BE2C (cell line): ENCODE results near the gene ST6GALNAC3.

Experiments used
- DNase-seq: peaks from one replicate; pipeline ENCODE4 v3.0.0-alpha.2; 2020
- H3K27me3 ChIP-seq: fragments of 250-450 bp; sonication (Bioruptor Pico); 2 replicates; pipeline ENCODE4 v1.5.1; 2020; ENCODE audit warnings: mild to moderate bottlenecking
- H3K36me3 ChIP-seq: fragments of 250-450 bp; sonication (Bioruptor Pico); 2 replicates; pipeline ENCODE4 v1.5.1; 2020; ENCODE audit warnings: mild to moderate bottlenecking
- H3K4me1 ChIP-seq: fragments of 250-450 bp; sonication (Bioruptor Pico); 2 replicates; pipeline ENCODE4 v1.5.1; 2020
- H3K4me3 ChIP-seq: 2 replicates; pipeline ENCODE4 v1.5.1; 2011; ENCODE audit warnings: low read depth, low read length
- H3K9me3 ChIP-seq: fragments of 250-450 bp; sonication (Bioruptor Pico); 2 replicates; pipeline ENCODE4 v1.5.1; 2020
- TF ChIP-seq, protein P1 (sequence below): IDR thresholded peaks from 2 replicates; pipeline ENCODE4 v1.5.1; 2012; ENCODE audit warnings: mild to moderate bottlenecking, low read depth, low read length

Gene ST6GALNAC3

DNA sequence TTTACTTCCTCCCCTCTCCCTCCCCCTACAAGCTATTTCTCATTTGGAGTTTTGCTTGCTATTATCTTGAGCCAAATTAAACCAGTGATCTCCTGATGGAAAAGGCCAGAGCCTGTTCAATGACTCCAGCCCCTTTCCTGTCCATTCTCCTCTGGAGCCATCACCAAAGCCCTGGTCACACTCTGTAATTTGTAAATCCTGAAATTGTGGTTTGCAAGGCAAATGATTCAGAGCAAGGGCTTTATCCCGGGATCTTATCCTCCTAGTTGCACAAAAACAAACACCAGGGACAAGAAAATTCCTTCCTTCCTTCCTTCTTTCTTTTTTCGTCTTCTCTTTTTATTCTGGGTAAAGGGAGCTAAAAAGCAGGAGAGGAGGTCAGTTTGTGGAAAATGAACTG, 426.6 kb downstream of the ST6GALNAC3 start:
- Histone ChIP-seq H3K4me1 (no peaks in the 10 kb centered on the region; the same call in 1 of the 2 replicates), H3K4me3 (no peak overlapping the region), H3K27me3 (no peaks in the 10 kb centered on the region), H3K9me3 (no peaks in the 10 kb centered on the region), H3K36me3 (no peaks in the 10 kb centered on the region)
- no peak for DNase-seq
- TF ChIP-seq, protein P1, sequence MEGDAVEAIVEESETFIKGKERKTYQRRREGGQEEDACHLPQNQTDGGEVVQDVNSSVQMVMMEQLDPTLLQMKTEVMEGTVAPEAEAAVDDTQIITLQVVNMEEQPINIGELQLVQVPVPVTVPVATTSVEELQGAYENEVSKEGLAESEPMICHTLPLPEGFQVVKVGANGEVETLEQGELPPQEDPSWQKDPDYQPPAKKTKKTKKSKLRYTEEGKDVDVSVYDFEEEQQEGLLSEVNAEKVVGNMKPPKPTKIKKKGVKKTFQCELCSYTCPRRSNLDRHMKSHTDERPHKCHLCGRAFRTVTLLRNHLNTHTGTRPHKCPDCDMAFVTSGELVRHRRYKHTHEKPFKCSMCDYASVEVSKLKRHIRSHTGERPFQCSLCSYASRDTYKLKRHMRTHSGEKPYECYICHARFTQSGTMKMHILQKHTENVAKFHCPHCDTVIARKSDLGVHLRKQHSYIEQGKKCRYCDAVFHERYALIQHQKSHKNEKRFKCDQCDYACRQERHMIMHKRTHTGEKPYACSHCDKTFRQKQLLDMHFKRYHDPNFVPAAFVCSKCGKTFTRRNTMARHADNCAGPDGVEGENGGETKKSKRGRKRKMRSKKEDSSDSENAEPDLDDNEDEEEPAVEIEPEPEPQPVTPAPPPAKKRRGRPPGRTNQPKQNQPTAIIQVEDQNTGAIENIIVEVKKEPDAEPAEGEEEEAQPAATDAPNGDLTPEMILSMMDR, result no peak

DNA sequence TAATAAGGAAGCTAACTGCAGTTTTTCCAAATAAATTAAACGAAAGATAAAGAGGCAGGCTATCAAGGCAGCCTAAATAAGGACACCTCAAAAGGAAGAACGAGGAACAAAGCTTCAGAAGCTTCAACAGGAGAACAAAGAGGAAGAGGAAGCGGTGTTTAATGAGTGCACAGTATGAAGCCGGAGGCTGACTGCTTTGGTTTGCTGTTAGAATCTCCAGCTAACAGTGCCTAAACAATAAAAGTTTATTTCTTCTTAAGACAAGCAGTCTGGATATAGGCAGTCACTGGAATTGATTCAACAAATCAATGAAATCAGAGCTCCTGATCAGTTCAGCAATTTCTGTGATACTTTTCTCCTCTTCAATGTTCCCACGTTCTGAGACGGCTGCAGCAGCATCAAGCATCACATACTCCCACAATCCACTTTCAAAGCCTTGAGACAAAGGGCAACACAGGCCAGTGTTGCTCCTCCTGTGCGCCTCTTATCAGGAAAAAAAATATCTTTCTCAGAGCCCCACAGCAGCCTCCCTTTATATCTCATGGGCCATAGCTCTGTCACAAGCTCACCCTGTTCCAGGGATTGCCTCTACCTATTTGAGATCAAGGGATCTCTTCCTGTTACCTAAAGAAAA, 427.2 kb downstream of the ST6GALNAC3 start:
- Histone ChIP-seq H3K36me3 (no peaks in the 10 kb centered on the region), H3K4me1 (no peaks in the 10 kb centered on the region; the same call in 1 of the 2 replicates), H3K9me3 (no peaks in the 10 kb centered on the region), H3K27me3 (no peaks in the 10 kb centered on the region), H3K4me3 (no peak overlapping the region)
- TF ChIP-seq, protein P1, result no peak
- DNase-seq, result no peak

DNA sequence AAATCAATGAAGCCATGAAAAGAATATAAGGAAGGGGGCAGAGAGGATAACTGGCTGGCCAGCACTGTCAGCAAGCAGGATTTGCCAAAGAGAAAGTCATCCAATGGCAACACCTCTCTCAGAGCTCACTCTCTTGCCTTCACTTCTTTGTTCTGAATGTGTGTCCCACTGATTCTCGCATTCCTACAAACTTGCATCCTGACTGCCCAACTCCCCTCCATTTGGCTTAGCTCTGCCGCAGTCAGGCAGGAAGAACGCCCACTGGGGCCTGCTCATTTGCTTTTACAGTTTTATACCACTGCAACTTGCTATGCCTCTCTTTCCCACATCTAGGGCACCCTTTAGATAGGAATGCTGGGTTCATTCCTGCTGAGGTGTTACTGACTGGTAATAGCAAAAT, 428.6 kb downstream of the ST6GALNAC3 start:
- Histone ChIP-seq H3K27me3 (no peaks in the 10 kb centered on the region), H3K4me1 (no peaks in the 10 kb centered on the region; the same call in 1 of the 2 replicates), H3K36me3 (no peaks in the 10 kb centered on the region), H3K9me3 (no peaks in the 10 kb centered on the region), H3K4me3 (no peak overlapping the region)
- no peak for DNase-seq
- TF ChIP-seq, protein P1, result no peak

DNA sequence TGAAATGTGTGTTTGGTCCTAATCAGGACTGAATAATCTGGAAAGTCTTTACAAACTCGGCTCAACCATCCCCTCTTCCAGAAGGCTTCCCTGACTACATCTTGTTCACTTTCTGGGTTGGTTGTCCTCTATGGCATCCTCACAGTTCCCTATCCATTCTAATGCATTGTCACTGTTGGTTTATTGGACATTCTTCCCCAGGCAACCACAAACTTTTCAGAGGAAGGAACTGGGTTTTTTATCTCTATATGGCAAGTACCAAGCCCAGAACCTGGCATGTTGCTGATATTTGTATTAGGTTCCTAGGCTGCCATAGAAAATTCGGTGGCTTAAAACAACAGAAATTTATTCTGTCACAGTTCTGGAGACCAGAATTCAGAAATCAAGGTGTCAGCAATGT, 429.2 kb downstream of the ST6GALNAC3 start:
- Histone ChIP-seq H3K4me3 (no peak overlapping the region), H3K36me3 (no peaks in the 10 kb centered on the region), H3K4me1 (no peaks in the 10 kb centered on the region; the same call in 1 of the 2 replicates), H3K9me3 (no peaks in the 10 kb centered on the region), H3K27me3 (no peaks in the 10 kb centered on the region)
- TF ChIP-seq, protein P1, result no peak
- no peak for DNase-seq

DNA sequence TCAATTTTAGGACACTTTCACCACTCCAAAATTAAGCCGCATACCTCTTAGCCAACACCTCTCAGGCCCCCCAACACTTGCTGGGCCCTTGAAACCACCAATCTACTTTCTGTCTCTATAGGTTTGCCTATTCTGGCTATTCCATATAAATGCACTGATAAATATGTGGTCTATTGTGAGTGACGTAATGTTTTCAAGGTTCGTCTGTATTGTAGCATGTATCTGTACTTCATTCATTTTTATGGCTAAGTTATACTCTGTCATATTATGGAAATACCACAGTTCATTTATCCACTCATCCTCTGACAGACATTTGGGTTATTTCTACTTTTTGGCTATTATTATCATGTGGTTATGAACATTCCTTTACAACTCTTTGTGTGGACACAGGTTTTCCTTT, 432.8 kb downstream of the ST6GALNAC3 start:
- H3K36me3 ChIP-seq, result no peaks in the 10 kb centered on the region
- no peaks in the 10 kb centered on the region for H3K27me3 ChIP-seq
- H3K9me3 ChIP-seq, result no peaks in the 10 kb centered on the region
- H3K4me3 ChIP-seq, result no peak overlapping the region
- H3K4me1 ChIP-seq, result no peaks in the 10 kb centered on the region
- no peak for DNase-seq
- TF ChIP-seq, protein P1, result no peak

DNA sequence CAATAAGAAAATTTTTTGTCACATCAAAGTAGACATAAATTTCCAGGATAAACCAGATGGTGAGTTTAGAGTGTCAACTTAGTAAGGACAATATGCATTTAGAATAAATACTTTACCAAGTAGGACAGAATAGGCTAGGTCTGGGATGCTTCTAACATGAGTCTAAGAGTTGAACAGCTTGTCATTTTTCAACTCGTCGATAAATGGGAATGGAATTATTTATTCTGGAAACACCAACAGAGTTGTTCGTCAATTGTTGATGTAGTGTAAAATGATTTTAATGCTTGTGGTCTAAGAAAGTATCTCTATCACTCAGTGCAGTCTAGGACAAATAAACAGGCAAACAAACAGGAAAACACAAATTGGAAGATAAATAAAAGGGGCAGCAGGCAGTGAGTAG, 434.3 kb downstream of the ST6GALNAC3 start:
- DNase-seq, result no peak
- TF ChIP-seq, protein P1, result no peak
- H3K4me1 ChIP-seq, result no peaks in the 10 kb centered on the region
- no peak overlapping the region for H3K4me3 ChIP-seq
- H3K27me3 ChIP-seq, result no peaks in the 10 kb centered on the region
- H3K36me3 ChIP-seq, result no peaks in the 10 kb centered on the region
- no peaks in the 10 kb centered on the region for H3K9me3 ChIP-seq
